ENCODE data around the gene ZNF74. TPM values are rescaled to one million over a fixed set of nuclear protein-coding genes. Genes with fewer than 3 reads are reported as not detected.

Gene ZNF74
- total RNA-seq, 4 donors from 2014 or later: 8.2 to 32.0 (median 10.8) TPM

DNA sequence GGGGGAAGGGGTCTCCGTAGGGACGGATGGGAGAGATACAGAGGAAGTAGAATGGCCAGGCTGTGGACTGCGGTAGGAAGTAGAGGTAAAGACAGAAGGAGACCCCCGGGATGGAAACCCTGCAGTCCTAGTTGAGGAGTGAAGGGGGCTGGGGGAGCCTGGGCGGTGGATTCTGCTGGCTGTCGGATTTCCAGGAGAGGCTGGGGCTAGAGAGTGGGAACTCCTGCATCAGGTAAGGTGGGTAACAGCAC, 44.4 kb downstream of the ZNF74 start:
- Histone ChIP-seq H3K36me3 (no peaks in the 10 kb centered on the region), H3K4me1 (peaks cover 0 to 12% of the 10 kb centered on the region in 2 donors), H3K4me3 (peak overlapping the region; percentile 77 to 86), H3K9me3 (no peaks in the 10 kb centered on the region), H3K27me3 (no peaks in the 10 kb centered on the region), H3K27ac (peak overlapping the region; percentile 88 to 97)
- no peak for DNase-seq
- TF ChIP-seq, protein P1, sequence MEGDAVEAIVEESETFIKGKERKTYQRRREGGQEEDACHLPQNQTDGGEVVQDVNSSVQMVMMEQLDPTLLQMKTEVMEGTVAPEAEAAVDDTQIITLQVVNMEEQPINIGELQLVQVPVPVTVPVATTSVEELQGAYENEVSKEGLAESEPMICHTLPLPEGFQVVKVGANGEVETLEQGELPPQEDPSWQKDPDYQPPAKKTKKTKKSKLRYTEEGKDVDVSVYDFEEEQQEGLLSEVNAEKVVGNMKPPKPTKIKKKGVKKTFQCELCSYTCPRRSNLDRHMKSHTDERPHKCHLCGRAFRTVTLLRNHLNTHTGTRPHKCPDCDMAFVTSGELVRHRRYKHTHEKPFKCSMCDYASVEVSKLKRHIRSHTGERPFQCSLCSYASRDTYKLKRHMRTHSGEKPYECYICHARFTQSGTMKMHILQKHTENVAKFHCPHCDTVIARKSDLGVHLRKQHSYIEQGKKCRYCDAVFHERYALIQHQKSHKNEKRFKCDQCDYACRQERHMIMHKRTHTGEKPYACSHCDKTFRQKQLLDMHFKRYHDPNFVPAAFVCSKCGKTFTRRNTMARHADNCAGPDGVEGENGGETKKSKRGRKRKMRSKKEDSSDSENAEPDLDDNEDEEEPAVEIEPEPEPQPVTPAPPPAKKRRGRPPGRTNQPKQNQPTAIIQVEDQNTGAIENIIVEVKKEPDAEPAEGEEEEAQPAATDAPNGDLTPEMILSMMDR (IDR thresholded peaks at IDR 0.05): no peak
- TF ChIP-seq POLR2A (IDR thresholded peaks at IDR 0.05): no peak
- intact Hi-C loops (cut with DNase I; ENCODE audit: low total_unique reads): loop anchor here (10.0 kb wide), 1 partner anchor 56 kb away; the partner anchor contains the start of gene KLHL22

DNA sequence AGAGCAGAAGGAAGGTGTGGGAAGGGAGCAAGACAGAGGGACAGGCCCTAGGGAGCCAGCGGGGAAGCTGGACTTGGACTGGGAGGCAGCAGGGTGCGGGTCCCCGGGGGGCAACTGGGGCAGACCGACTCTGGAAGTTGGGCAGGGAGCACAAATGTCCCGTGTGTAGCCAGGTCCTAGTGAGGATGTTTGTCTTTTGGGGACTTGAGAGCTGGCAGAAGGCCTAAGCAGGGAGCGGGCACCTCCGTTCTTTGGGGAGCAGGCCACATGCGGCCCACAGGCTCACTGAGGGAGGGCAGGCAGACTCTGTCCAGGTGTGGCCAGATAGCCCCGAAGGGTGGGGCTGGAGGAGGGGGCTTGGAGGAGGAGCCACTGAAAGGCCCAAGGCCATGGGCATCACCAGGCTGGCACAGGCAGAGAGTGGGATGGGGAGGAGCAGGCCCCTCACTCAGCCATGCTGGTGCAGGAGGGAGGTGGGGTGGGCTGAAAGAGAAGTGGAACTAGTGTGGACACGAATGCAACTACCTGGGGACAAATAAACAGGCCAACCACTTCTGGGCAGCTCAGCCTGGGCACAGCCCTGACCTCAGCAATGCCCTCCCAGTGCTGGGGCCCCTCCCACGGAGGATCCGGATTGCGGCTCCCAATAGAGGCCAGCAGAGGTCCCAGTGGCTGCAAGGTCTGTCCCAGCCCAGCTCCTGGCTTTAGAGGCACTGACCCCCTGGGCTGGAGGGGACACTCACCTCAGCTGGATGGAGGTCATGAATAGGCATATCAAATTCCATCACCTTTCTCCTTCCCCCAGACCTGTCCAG, 44.9 kb downstream of the ZNF74 start:
- H3K36me3 ChIP-seq: no peaks in the 10 kb centered on the region
- peaks cover 0 to 12% of the 10 kb centered on the region in 2 donors for H3K4me1 ChIP-seq
- intact Hi-C loops (cut with DNase I; ENCODE audit: low total_unique reads): loop anchor here (10.0 kb wide), 1 partner anchor 56 kb away; the partner anchor contains the start of gene KLHL22
- H3K27me3 ChIP-seq: no peaks in the 10 kb centered on the region
- peak overlapping the region; percentile 88 to 97 for H3K27ac ChIP-seq
- no peak for DNase-seq
- H3K4me3 ChIP-seq: peak overlapping the region; percentile 77 to 86
- TF ChIP-seq, protein P1 (IDR thresholded peaks at IDR 0.05): peak in 1 of 4 experiments; percentile 21
- no peak for TF ChIP-seq POLR2A (IDR thresholded peaks at IDR 0.05)
- no peaks in the 10 kb centered on the region for H3K9me3 ChIP-seq

DNA sequence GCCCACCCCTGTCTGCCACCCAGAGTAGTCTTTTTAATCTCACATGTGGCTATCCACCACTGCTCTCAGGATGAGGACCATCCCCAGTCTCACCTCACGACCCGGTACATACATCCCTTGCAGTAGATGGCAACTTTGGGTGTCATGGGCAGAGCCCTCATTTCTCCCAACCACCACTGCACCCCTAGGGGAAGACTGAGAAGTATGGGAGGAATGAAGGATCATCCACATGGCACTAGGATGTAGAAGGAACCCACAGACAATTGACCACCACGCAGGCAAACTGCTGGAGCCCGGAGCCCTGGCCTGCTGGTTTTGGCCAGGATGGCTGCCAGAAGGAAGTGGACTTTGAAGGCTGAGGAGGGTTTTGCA, 45.6 kb downstream of the ZNF74 start:
- Histone ChIP-seq H3K27me3 (no peaks in the 10 kb centered on the region), H3K36me3 (no peaks in the 10 kb centered on the region), H3K9me3 (no peaks in the 10 kb centered on the region), H3K4me3 (no peak overlapping the region), H3K27ac (peak overlapping the region; percentile 13 to 88), H3K4me1 (peaks cover 0 to 12% of the 10 kb centered on the region in 2 donors)
- DNase-seq: no peak
- intact Hi-C loops (cut with DNase I; ENCODE audit: low total_unique reads): loop anchor here (10.0 kb wide), 1 partner anchor 55 kb away; the partner anchor contains the start of gene KLHL22
- TF ChIP-seq, protein P1 (IDR thresholded peaks at IDR 0.05): no peak
- no peak for TF ChIP-seq POLR2A (IDR thresholded peaks at IDR 0.05)

DNA sequence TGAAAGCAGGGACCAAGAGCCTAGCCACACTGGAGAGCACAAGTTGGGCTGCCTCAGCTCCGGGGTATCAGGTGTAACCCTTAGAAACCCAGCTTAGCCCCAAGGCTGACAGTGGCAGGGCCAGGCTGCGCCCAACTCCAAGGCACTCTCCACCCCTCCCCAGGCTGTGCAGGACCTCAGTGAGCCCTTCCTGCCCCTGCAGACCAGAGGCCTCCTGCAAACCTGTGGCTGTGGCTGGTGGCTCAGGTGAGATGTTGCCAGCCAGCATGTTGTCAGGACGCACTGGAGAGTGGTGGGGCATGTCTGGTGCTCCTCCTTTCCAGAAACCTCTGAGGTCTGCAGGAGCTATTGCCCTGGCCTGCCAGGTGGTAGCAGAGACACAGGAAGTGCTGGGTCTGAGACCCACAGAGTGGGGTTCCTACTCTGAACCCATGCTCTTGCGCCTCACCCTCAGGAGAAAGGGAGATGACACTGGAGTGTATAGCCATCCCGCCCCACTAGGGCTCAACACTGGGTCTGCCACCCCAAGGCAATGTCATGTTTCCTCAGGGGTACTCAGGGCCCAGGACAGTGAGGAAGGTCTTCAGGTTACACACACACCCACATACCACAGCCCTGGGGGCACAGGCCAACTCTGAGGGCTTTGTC, 46.1 kb downstream of the ZNF74 start:
- no peaks in the 10 kb centered on the region for H3K9me3 ChIP-seq
- DNase-seq: no peak
- no peak overlapping the region for H3K4me3 ChIP-seq
- no peak for TF ChIP-seq POLR2A (IDR thresholded peaks at IDR 0.05)
- TF ChIP-seq, protein P1 (IDR thresholded peaks at IDR 0.05): no peak
- no peaks in the 10 kb centered on the region for H3K27me3 ChIP-seq
- peaks cover 0 to 12% of the 10 kb centered on the region in 2 donors for H3K4me1 ChIP-seq
- H3K36me3 ChIP-seq: no peaks in the 10 kb centered on the region
- H3K27ac ChIP-seq: peak overlapping the region in 1 of 2 donors; percentile 13
- intact Hi-C loops (cut with DNase I; ENCODE audit: low total_unique reads): loop anchor here (10.0 kb wide), 1 partner anchor 55 kb away; the partner anchor contains the start of gene KLHL22
